HG02852 (cell line): ENCODE measurements around the gene GARIN3.

Experiments
- ATAC-seq: cut with Tn5 transposase; IDR thresholded peaks from one replicate; pipeline ENCODE4 v1.9.1; 2021; ENCODE audit warnings: mild to moderate bottlenecking, moderate library complexity; ENCODE audit not compliant: unreplicated experiment

The GARIN3 gene

GRCh38 chr5:157150995-157151394 is 15.1 kb downstream of the GARIN3 start:
- ATAC-seq = no peak

DNA sequence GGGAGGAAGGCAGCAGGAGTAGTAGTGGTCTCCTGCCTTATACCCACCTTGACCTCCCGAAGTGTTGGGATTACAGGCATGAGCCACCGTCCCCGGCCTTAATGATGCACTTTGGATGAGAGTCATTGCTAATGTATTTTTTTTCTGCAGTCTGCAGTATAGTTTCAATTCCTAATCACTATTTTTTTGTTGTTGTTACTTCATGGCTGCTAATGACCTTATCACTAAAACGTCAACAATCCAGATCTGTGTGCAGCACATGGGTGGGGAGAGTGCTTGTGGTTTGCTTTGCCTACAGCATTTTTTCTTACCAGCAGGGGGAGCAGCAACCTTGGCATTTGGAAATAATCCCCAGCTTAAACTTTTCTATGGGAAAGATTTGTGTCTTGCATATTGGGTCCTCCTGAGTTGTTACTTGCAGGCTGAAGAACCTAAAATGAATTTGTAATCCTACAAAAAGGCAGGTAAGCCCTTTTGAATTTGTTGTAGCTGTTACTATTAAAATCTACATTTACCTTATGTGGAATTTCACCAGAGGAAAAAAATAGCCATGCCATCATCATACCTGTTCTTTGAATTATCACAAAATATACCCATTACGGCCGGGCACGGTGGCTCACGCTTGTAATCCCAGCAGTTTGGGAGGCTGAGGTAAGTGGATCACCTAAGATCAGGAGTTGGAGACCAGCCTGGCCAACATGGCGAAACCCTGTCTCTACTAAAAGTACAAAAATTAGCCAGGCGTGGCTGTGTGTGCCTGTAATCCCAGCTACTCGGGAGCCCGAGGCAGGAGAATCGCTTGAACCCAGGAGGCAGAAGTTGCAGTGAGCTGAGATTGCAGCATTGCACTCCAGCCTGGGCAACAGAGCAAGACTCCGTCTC is 17.1 kb downstream of the GARIN3 start:
- ATAC-seq = peak; percentile 77

DNA sequence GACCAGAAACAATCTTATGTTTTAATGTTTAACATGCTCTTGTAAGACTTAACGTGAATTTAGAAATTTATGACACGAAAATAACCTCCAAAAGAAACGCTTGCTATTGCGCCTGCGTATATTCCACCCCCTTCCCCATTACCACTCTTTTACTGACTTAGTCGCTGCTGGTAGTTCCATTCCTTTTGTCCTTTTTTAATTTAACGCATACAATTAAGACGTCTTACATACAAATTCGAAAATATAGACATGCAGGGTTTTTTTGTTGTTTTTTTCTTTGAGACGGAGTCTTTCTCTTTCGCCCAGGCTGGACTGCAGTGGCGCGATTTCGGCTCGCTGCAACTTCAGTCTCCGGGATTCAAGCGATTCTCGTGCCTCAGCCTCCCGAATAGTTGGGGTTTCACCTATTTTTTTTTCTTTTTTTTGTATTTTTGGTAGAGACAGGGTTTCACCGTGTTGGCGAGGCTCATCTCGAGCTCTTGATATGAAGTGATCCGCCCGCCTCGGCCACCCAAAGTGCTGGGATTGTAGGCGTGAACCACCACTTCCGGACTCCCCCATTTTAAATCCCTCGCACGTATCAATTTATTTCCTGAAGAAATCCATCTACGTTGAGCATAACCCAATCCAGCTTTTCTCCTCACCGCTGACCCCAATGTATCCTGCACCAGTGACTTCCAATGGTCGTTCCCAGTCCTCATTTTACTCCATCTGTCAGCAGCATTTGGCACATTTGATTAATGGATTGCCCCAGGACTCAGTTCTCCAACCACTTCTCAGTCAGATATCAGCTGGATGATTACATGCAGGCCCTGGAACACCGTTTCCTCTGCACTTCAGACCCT is 22.7 kb downstream of the GARIN3 start:
- ATAC-seq = peak; percentile 34

GRCh38 chr5:157142317-157143126 is 23.5 kb downstream of the GARIN3 start, which contains the start of gene MED7:
MED7 (minus strand) TSS chr5:157142865; CDS start chr5:157139431, 3,434 bp downstream.
- peak; percentile 99 for ATAC-seq

GRCh38 chr5:157137691-157138090 is 28.4 kb downstream of the GARIN3 start:
- no peak for ATAC-seq

GRCh38 chr5:157132281-157132612 is 33.8 kb downstream of the GARIN3 start:
- no peak for ATAC-seq

GRCh38 chr5:157130925-157131324 is 35.1 kb downstream of the GARIN3 start:
- no peak for ATAC-seq

DNA sequence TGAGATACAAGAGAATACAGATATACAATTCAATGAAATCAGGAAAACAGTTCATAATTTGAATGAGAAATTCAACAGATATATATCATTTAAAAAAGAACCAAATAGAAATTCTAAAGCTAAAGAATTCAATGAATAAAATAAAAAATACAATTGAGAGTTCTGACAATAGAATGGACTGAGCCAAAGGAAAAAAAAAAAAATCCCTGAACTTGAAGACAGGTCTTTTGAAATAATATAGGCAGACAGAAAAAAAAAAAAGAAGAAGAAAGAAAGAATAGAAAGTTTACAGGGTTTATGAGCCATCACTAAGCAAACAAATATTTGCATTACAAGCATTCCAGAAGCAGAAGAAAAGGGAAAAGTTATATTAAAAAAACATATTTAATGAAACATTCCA is 44.4 kb downstream of the GARIN3 start:
- ATAC-seq = no peak

GRCh38 chr5:157120102-157120501 is 46.0 kb downstream of the GARIN3 start:
- ATAC-seq = no peak

DNA sequence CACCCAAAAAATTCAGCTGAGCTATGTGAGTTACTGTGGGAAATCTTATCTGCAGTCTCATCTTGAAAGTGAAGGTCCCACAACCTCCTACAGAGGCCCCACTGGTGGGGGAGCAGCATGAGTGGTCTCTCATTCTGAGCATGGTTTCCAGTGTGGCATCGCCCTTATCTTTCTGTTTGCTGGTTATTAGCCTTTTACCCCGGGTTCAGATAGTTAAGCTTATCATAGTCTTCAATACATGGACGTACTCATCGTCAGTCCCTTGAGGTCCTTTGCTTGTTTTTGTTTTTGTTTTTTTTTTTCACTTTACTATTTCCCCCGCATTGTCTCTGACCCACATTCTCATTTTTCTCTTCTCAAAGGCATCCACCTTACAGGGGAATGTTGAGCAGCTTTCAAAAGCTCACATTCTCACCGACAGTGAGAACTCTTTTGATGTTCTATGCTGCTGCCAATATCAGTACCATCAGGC is 49.5 kb downstream of the GARIN3 start:
- ATAC-seq = peak; percentile 74

- ATAC-seq = no peak
These were observed 50.6 kb downstream of the GARIN3 start for GRCh38 chr5:157115502-157115901.

DNA sequence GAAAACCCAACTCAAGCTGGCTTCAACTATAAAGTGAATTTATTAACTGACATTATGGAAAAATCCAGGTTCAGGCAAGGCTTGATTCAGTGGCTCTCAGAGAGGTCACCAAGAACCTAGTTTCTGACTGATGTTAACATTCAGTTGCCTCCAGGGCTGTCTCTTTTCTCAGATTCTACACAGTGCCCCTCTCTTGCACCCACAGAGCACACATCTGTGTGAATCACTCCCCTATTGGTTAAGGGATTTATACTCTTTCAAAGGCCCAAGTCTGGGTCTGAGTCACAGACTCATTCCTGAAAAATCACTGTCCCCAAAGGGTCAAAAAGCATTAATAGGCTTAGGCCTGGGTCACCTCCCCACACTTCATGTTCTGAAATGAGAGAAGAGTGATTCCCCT is 51.1 kb downstream of the GARIN3 start:
- no peak for ATAC-seq

DNA sequence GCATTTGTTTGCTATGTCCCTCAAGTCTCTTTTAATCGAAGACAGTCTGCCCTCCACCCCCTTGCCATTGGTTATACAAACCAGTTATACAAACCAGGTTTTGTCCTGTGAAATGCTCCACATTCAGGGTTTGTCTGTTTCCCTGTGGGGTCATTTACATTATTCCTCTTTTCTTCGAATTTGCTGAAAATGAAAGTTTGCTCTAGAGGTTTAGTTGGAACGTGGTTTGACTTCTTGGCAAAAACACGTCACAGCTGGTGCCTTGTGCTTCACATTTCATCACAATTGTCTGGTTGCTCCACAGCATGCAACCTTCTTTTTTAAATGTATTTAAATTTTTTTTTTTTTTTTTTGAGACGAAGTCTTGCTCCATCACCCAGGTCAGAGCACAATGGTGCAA is 53.1 kb downstream of the GARIN3 start:
- no peak for ATAC-seq
